ENCODE data around the gene ZBTB6. TPM values are rescaled to one million over a fixed set of nuclear protein-coding genes. Genes with fewer than 3 reads are reported as not detected.

ZBTB6 gene
- total and polyA plus RNA-seq, 9 of the 15 experiments (the other 6 are each of a cell fraction or from before 2014, with no cell fraction given): 1.4 to 7.2 (median 5.3) TPM

GRCh38 chr9:122923947-122924346 is 10.8 kb upstream of the ZBTB6 start:
- ChIA-PET CTCF (ENCODE audit: low intra/inter-chr PET ratio) (no interaction called here), POLR2A (interaction anchor here (0.7 to 1.9 kb wide), 2 partner anchors 11 to 849 kb away, joined by 3 to 10 read pairs; partner anchors contain the start of gene ZBTB6)
- FAIRE-seq: no peak
- H2AFZ ChIP-seq (ENCODE audit: low read depth, low read length): no peak overlapping the region
- no peak overlapping the region for H3K4me2 ChIP-seq (ENCODE audit: insufficient read depth, low read length)
- DNase-seq (ENCODE audit: extremely low read depth in 1 of 4, low spot score in 3 of 4): no peak
- H3K4me3 ChIP-seq: no peak overlapping the region
- no peak overlapping the region for H3K9ac ChIP-seq (ENCODE audit: insufficient read depth in 1 of 2, low read depth in 2 of 2, low read length in 2 of 2)
- peaks cover 22% of the 10 kb centered on the region; the same call in 1 of the 3 replicates for H3K36me3 ChIP-seq (ENCODE audit: control insufficient read depth, insufficient read depth, low read length)
- H4K20me1 ChIP-seq (replicated peaks; ENCODE audit: control insufficient read depth, insufficient read depth, low read length): no peaks in the 10 kb centered on the region
- no peak overlapping the region for H3K27ac ChIP-seq (ENCODE audit: extremely low read depth, low read depth, low read length)
- H3K9me1 ChIP-seq (ENCODE audit: control insufficient read depth, insufficient read depth, low read length): peaks cover 2% of the 10 kb centered on the region
- H3K4me1 ChIP-seq (replicated peaks in 1 of 2; ENCODE audit: control insufficient read depth in 2 of 2, insufficient read depth in 2 of 2, low read length in 2 of 2): no peaks in the 10 kb centered on the region
- no peaks in the 10 kb centered on the region for H3K27me3 ChIP-seq (ENCODE audit: control insufficient read depth in 2 of 2, insufficient read depth in 2 of 2, low read length in 2 of 2)
- ATAC-seq: peak; percentile 54
- no peaks in the 10 kb centered on the region for H3K9me3 ChIP-seq (replicated peaks; ENCODE audit: control insufficient read depth, insufficient read depth, low read depth, low read length)
- in situ Hi-C loops (cut with MboI) (no loop called here), intact Hi-C loops (cut with micrococcal nuclease) (no loop called here)
- WGBS (ENCODE audit: insufficient coverage, low coverage, missing lambda C conversion rate): 64% methylated on average over 3 of the region's 3 CpGs
- peaks cover 10% of the 10 kb centered on the region; the same call in 1 of the 3 replicates for H3K79me2 ChIP-seq (ENCODE audit: control insufficient read depth, insufficient read depth, low read length)
- BruUV-seq (replicated peaks): no TSS peak
- TF ChIP-seq, protein P1, sequence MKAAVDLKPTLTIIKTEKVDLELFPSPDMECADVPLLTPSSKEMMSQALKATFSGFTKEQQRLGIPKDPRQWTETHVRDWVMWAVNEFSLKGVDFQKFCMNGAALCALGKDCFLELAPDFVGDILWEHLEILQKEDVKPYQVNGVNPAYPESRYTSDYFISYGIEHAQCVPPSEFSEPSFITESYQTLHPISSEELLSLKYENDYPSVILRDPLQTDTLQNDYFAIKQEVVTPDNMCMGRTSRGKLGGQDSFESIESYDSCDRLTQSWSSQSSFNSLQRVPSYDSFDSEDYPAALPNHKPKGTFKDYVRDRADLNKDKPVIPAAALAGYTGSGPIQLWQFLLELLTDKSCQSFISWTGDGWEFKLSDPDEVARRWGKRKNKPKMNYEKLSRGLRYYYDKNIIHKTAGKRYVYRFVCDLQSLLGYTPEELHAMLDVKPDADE (conservative IDR thresholded peaks at IDR 0.05; ENCODE audit: control insufficient read depth, low read depth, low read length): no peak
- TF ChIP-seq ZBTB11 (CRISPR knock-in tag; IDR thresholded peaks at IDR 0.05): no peak
- TF ChIP-seq NR2C2 (CRISPR knock-in tag; IDR thresholded peaks at IDR 0.05): no peak
- no peak for TF ChIP-seq NR2C2 (tag; IDR thresholded peaks at IDR 0.05)
- TF ChIP-seq ILK (tag; IDR thresholded peaks at IDR 0.05; ENCODE audit: borderline replicate concordance, low read depth): no peak
- TF ChIP-seq CEBPG (CRISPR knock-in tag; IDR thresholded peaks at IDR 0.05): no peak
- TF ChIP-seq CEBPG (tag; conservative IDR thresholded peaks at IDR 0.05 in 1 of 2, IDR thresholded peaks at IDR 0.05 in 1 of 2): peak in 1 of 2 experiments; percentile 73; a peak in 2 of 4 replicates
- peak; percentile 43; the same call in 1 of the 2 replicates for TF ChIP-seq TCF3 (CRISPR knock-in tag; IDR thresholded peaks at IDR 0.05)
- peak; percentile 64 for TF ChIP-seq ATF3 (IDR thresholded peaks at IDR 0.05)
- no peak for TF ChIP-seq ATF3 (CRISPR knock-in tag; conservative IDR thresholded peaks at IDR 0.05)
- no peak for TF ChIP-seq PBX2 (CRISPR knock-in tag; IDR thresholded peaks at IDR 0.05; ENCODE audit: low read depth)
- TF ChIP-seq PBX2 (tag; conservative IDR thresholded peaks at IDR 0.05; ENCODE audit: low read depth): peak; percentile 64
- no peak for TF ChIP-seq POLR2AphosphoS5 (IDR thresholded peaks at IDR 0.05; ENCODE audit: control insufficient read depth, insufficient read depth, low read depth, low read length)
- no peak for TF ChIP-seq PML (IDR thresholded peaks at IDR 0.05; ENCODE audit: low read length)
